Measurements from ENCODE around the gene MPND.

DNA sequence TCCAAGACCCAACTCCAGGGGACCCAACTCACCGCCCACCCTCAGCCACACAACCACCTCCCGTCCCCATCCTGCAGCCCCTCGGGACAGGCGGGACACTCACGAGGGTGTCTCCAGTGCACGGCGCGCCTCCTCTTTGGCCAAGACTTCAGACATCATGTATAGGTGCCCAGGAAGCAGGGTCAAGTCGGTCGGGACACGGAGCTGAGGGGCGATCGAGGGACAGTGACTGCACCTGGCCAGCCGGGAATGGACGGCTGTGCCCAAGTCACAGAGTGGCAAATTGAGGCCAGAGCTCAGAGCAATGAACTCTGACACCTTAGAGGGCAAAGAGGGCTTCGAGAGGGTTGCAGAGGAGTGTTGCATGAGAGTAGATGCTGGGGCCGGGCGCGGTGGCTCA lies 13.5 kb upstream of the MPND start:
- TF ChIP-seq, protein P1, sequence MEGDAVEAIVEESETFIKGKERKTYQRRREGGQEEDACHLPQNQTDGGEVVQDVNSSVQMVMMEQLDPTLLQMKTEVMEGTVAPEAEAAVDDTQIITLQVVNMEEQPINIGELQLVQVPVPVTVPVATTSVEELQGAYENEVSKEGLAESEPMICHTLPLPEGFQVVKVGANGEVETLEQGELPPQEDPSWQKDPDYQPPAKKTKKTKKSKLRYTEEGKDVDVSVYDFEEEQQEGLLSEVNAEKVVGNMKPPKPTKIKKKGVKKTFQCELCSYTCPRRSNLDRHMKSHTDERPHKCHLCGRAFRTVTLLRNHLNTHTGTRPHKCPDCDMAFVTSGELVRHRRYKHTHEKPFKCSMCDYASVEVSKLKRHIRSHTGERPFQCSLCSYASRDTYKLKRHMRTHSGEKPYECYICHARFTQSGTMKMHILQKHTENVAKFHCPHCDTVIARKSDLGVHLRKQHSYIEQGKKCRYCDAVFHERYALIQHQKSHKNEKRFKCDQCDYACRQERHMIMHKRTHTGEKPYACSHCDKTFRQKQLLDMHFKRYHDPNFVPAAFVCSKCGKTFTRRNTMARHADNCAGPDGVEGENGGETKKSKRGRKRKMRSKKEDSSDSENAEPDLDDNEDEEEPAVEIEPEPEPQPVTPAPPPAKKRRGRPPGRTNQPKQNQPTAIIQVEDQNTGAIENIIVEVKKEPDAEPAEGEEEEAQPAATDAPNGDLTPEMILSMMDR (conservative IDR thresholded peaks at IDR 0.05; ENCODE audit: low read length): no peak
- TF ChIP-seq EZH2phosphoT487 (IDR thresholded peaks at IDR 0.05; ENCODE audit: borderline replicate concordance, low read depth, low read length): no peak

Measured in OCI-LY7 (cell line).